Hepatocyte (in vitro differentiated cells): ENCODE measurements around the gene STAT4.

Experiments used
- CTCF ChIP-seq: fragments of 200-600 bp; sonication (generic); IDR thresholded peaks from 2 replicates; pipeline ENCODE4 v1.5.1; 2016; ENCODE audit warnings: antibody characterized with exemption, mild to moderate bottlenecking; ENCODE audit not compliant: poor library complexity
- EZH2 ChIP-seq: fragments of 200-600 bp; sonication (generic); IDR thresholded peaks from 2 replicates; pipeline ENCODE4 v1.6.1; 2016; ENCODE audit warnings: antibody characterized with exemption, mild to moderate bottlenecking, borderline replicate concordance
- EZH2phosphoT487 ChIP-seq: fragments of 200-600 bp; sonication (generic); IDR thresholded peaks from one replicate; pipeline ENCODE4 v1.6.1; 2018; ENCODE audit warnings: antibody characterized with exemption, mild to moderate bottlenecking, low read depth, moderate library complexity; ENCODE audit not compliant: unreplicated experiment, severe bottlenecking

- TF ChIP-seq EZH2 (no peak), CTCF (no peak), EZH2phosphoT487 (no peak)
Observed at GRCh38 chr2:191174442-191174841, 23.6 kb upstream of the STAT4 start.
